ENCODE results near the gene ATAD3B.

DNA sequence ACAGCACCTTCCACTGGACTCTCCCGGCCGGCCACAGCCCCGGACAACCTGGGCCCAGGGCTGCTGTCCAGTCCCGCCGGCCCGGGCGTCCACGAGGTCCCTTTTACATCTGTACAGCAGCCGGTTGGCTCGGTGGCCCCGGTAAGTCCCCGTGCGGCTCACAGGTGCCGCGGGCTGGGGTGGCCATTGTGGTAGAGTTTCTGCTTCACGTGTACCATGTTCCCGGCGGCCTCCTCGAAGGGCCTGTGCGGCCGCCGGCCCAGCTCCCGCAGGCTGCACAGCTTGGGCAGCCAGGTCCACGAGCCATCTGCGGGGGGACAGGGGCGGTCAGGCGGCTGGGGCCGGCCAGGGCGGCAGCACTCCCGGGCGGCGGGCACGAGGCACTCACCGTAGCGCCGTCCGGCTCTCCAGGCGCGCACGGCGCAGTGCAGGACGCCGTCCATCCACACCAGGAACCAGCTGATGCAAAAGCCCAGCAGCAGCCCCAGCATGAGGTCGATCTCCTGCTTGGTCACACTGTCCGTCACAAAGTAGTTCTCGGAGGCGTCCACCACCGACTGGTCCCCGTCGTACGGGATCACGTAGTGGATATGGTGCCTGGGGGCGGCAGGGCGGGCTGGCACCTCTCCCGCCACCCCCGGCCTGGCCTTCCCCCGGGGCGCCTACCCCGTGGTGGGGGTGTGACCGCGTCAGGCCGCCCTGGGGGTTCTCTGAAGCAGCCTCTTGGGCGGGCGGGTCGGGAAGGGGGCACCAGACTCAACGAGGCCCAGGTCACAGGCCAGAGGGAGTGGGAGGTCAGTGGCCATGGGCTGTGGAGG is 63.8 kb downstream of the ATAD3B start:
- TF ChIP-seq POLR2A (IDR thresholded peaks at IDR 0.05; ENCODE audit: low read depth, low read length), result no peak
- TF ChIP-seq POU2F2 (IDR thresholded peaks at IDR 0.05; ENCODE audit: low read depth, low read length), result no peak
- no peak for TF ChIP-seq POLR2AphosphoS5 (IDR thresholded peaks at IDR 0.05; ENCODE audit: low read depth, low read length)
